PC-9 (cell line): ENCODE results near the gene TLDC2.
"Not testable (repeated sequence)": the region's sequence is repeated elsewhere in the genome, so short reads cannot be mapped to it uniquely, and the experiment has no call there.

ENCODE experiments used
- EZH2 ChIP-seq: fragments of 200-600 bp; sonication (generic); IDR thresholded peaks from 2 replicates; pipeline ENCODE4 v1.8.0; 2017; ENCODE audit warnings: antibody characterized with exemption, low read depth
- TF ChIP-seq, protein P1 (sequence below): fragments of 200-600 bp; sonication (generic); conservative IDR thresholded peaks from 2 replicates; pipeline ENCODE4 v1.6.1; 2017; ENCODE audit warnings: mixed run types, antibody characterized with exemption, mild to moderate bottlenecking, moderate library complexity

DNA sequence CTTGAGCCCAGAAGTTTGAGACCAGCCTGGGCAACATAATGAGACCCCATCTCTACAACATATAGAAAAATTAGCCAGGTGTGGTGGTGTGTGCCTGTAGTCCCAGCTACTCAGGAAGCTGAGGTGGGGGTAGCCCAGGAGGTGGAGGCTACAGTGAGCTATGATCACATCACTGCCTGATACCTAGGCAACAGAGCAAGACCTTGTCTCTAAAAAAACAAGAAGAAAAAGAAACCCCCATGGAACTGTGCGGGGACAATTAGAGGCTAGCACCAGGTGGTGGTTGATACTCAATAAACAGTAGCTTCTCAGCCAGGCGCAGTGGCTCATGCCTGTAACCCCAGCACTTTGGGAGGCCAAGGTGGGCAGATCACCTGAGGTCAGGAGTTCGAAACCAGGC, 37.6 kb upstream of the TLDC2 start:
- TF ChIP-seq, protein P1, sequence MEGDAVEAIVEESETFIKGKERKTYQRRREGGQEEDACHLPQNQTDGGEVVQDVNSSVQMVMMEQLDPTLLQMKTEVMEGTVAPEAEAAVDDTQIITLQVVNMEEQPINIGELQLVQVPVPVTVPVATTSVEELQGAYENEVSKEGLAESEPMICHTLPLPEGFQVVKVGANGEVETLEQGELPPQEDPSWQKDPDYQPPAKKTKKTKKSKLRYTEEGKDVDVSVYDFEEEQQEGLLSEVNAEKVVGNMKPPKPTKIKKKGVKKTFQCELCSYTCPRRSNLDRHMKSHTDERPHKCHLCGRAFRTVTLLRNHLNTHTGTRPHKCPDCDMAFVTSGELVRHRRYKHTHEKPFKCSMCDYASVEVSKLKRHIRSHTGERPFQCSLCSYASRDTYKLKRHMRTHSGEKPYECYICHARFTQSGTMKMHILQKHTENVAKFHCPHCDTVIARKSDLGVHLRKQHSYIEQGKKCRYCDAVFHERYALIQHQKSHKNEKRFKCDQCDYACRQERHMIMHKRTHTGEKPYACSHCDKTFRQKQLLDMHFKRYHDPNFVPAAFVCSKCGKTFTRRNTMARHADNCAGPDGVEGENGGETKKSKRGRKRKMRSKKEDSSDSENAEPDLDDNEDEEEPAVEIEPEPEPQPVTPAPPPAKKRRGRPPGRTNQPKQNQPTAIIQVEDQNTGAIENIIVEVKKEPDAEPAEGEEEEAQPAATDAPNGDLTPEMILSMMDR = not testable (repeated sequence)
- not testable (repeated sequence) for TF ChIP-seq EZH2
